Measurements from ENCODE around the gene MVK.

MVK gene

DNA sequence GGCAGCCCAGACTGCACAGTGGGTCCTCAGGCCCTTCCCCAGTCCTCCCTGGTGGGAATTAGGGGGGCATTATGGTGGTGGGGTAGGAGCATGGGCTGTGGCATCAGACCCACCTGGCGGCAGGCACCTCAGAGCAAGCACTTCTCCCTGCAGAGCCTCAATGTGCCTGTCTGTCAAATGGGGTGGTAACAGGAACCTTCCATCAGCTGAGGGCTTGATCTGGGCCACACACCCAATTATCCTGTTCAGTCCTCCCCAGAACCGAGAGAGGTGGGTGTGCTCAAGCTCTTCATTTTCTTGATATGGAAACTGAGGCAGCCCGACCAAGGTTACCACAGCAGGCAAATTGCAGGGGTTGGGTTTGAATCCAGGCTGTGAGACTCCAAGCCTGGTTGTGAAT, 38.4 kb downstream of the MVK start:
- no peak for DNase-seq

GRCh38 chr12:109612975-109613502, 39.4 kb downstream of the MVK start:
- DNase-seq, result no peak

- no peak for DNase-seq
These were observed 40.3 kb downstream of the MVK start for GRCh38 chr12:109613649-109614455.

DNA sequence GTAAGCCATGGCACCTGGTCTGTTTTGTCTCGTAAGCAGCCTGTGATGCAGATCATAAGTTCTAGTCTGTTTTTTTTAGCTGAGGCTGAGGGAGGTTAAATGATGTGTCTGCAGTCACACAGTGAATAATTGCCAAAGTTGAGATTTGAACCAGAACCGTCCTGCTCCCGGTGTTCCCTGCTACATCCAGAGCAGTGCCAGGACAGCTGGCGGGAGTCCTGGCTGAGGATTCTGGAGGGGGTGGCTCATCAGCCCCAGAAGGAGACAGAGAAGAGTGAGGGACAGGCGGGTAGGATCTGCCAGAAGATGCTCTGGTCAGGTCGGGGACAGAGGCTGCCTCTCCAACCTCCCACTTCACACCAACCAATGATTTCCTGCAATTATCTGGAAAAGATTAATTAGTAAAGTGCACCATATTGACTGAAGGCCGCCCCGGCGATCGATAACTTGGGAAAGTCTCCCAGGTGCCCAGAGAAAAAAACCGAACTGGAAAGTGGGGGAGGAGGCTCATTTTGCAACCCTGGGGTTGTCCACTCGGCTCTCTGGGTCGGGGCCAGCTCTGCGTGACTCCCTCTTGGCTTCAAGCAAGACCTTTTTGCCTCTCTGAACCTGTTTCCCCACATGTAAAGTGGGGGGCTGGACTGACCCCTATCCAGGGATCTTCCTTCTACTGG, 42.1 kb downstream of the MVK start:
- DNase-seq, result no peak

DNA sequence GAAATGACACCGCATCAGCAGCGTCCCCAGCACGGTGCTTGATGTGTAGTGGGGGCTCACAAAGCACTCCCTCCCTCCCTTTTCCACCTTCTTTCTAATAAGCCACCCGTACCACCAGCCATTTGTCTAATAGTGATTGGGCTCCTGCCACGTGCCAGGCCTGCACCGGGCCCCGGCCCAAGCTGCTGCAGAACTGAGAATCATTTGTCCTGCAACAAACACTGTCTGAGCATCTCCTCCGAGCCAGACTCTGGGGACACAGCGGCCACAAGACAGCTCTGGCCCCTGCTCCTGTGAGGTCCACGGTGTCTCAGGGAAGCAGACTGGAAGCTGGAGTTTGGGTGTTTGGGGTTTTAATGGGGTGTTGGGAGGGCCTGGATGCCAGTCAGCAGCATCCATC, 43.9 kb downstream of the MVK start:
- DNase-seq, result peak; percentile 84

DNA sequence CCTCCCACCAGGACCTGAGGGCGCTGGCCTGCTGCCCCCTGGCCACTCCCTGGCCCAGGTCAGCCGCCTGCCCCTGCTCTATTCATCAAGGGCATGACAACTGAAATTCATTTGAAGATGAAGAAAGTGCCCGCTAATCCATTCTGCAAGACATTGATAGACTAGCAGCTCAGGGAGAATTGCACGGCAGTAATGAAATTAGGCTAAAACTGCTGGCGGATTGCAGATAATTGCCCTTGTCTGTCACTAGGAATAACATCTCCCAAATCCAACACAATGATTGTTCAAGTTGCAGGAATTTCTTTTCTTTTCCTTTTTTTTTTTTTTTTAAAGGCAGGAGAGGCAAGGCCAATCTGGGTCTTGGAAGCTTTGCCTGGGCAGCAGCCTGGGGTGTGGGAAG, 44.5 kb downstream of the MVK start:
- DNase-seq, result no peak

GRCh38 chr12:109619002-109619604, 45.5 kb downstream of the MVK start:
- DNase-seq, result no peak

DNA sequence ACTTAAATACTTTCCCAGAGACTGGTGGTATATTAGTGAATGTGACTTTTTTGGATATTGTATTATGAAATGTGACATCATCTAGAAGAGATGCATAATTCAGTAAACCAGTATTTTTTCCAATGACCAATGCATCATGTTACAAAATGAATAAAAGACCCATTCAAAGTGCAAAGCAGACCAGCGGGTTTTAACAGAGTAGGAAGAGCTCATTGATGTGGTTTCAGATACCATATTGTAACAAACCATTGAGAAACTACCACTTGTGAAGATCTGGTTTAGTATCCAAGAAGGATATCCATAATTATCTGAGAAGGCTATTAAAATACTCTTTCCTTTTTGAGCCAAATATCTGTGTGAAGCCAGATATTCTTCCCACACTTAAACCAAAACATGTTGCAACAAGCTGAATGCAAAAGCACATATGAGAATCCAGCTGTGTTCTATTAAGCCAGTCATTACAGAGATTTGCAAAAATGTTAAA, 47.7 kb downstream of the MVK start:
- DNase-seq, result peak; percentile 14

DNA sequence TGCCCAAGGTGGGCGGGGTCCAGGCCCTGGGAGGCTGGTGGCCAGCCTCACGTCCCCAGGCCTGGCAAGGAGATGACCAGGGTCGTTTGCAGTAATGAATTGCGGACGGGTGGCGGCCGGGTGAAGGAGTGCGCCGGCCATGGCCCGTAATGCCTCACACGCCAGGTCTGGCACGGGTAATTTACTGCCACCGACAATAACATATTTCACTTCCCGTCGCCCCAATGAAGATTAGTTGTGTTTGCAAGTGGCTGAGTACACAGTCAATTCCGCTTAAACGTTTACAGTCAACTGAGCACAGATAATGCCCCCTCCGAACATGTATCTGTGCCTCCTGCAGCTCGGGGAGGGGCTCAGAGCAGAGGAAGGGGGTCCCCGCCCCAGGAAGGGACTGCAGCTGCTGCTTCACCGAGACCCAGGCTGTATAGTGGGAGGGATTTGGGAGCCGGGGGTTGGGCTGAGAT, 48.3 kb downstream of the MVK start:
- no peak for DNase-seq

- no peak for DNase-seq
These were observed 50.9 kb downstream of the MVK start for GRCh38 chr12:109624467-109624866.

- DNase-seq, result peak; percentile 90
These were observed 51.6 kb downstream of the MVK start for GRCh38 chr12:109625131-109625559.

DNA sequence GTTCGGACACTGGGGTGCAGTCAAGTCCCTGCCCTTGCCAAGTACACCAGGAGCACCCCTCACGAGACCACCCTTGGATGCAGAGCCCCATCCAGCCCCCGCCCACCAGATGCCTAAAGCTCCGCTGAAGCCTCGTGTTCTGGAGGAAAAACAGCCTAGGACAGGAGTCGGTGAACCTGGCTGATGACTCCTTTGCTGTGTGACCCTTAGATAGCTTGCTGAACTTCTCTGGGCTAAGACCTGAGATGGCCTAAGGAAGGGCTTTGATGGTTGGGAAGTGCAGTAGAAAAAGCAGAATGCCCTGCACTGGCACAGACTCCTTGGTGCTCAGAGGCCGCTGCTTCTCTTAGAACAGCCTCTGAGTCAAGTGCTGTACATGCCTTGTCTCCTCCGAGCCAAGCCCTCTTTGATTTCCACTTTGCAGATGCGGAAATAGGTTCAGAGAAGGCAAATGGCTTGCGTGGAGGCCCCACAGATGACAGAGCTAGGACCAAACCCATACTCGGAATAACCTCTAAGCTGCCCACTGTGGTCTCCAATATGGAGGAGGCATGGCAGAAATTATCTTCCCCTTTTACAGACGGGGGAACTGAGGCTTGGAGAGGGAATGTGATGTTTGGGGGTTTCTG, 52.3 kb downstream of the MVK start:
- DNase-seq, result no peak

DNA sequence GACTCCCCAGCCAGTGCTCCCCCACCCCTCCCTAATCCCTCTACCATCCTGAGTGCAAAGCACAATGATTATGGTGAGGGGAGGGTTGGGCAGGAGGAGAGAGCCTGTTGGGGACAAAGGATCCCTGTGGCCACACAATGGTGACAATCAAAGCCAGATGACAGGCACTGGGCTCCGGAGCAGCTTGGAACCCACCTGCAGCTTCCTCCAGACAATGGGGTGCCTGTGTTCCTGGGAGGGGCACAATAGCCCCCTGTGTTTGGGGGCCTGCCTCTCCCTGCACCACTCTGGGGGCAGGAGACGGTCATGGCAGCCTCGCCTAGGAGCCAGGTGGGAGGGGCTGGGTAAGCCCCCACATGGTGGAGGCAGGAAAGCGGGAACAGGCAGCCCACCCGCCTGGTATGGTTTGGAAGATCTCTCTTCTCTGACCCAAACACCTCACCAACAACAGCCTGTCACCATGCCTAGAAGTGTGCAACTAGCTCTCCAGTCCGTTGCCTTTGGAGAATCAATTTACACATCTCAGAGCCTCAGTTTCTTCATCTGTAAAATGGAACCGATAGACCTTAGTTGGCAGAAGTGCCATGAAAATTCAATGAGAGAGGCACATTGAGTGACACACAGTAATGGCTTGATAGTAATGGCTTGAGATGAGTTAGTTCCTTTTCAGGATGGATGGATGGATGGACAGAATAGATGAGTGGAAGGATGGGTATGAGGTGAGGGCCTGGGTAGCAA, 53.0 kb downstream of the MVK start:
- peak; percentile 91 for DNase-seq

DNA sequence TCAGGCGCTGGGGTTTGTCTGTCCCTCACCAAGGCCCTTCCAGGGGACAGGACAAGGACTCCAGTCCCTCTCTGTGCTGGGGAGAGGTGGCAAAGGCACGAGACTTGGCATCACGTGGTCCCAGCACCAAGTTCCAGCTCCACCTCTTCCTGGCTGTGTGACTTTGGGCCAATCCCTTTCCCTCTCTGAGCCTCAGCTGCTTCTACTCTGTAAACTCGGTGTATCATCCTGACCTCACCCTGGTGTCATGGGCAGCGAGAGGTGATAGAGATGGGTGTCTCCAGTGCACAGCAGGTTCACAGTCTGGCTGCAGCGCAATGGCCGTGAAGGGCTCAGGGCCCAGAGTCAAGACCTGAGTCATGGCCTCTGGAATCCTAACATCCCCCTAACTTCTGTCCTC, 54.0 kb downstream of the MVK start:
- DNase-seq, result no peak

- DNase-seq, result no peak
These were observed 56.5 kb downstream of the MVK start for GRCh38 chr12:109630107-109630506.

GRCh38 chr12:109630815-109631214, 57.2 kb downstream of the MVK start:
- DNase-seq, result no peak

- no peak for DNase-seq
These were observed 57.7 kb downstream of the MVK start for GRCh38 chr12:109631302-109631701.

- no peak for DNase-seq
These were observed 58.2 kb downstream of the MVK start for GRCh38 chr12:109631751-109632150.

- DNase-seq, result no peak
These were observed 58.7 kb downstream of the MVK start for GRCh38 chr12:109632342-109632741.

DNA sequence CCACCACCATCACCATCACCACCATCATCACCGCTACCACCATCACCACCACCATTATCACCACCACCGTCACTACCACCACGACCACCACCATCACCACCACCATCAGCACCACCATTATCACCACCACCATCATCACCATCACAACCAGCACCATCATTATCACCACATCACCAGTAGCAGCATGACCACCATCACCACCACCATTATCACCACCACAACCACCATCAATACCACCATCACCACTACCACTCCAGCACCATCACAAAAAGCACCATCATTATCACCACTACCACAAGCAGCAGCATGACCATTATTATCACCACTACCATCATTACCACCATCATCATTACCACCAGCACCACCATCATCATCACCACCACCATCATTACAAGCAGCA, 62.1 kb downstream of the MVK start:
- DNase-seq, result no peak

DNA sequence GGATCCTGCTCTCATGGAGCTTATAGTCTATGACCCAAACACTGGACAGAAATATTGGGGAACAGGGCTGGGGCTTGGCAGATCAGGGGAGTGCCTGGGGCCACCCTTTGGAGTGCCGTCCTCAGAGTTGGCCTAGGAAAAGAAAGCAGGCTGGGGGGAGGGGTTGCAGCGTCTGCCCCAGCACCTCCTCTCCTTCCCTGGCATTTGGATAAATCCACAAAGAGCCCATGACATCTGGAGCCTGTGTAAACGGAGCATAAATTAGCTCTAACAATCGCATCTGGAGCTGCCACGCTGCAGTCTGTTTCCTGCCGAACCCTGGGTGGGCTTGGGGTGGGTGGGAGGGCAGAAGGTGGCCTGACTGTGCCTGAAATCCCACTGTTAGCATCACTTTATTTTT, 63.8 kb downstream of the MVK start:
- no peak for DNase-seq

DNA sequence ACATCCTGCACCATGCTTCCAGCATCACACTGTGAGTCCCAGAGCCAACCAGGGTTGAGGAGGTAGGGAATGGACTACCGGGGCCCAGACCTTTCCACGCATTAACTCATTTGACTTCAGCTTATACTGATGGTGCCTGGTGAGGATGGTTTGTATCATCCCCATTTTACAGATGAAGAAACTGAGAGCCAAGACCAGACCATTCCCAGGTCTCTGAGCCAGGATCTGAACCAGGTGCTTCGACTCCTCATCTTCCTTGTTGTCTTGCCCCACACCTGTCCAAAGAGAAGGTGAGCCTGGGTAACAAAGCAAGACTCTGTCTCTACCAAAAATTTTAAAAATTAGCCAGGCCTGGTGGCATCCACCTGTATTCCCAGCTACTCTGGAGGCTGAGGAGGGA, 64.4 kb downstream of the MVK start:
- no peak for DNase-seq
